Testis (tissue), 2 donors: ENCODE results near the gene SERPINB12.

Experiments used
- CTCF ChIP-seq, 3 experiments: fragments of 450-650 bp in 2 of 3; fragments of 200-600 bp in 1 of 3; sonication (generic) in 1 of 3; IDR thresholded peaks; one replicate each; pipeline ENCODE4 v1.5.1; 2016 to 2019; ENCODE audit warnings: antibody characterized with exemption in 3 of 3, mild to moderate bottlenecking in 2 of 3, moderate library complexity in 1 of 3
- POLR2A ChIP-seq: fragments of 450-650 bp; IDR thresholded peaks from one replicate; pipeline ENCODE4 v1.6.1; 2017; ENCODE audit warnings: antibody characterized with exemption, mild to moderate bottlenecking, moderate library complexity

- TF ChIP-seq CTCF (IDR thresholded peaks at IDR 0.05) = no peak
- TF ChIP-seq POLR2A = no peak
Observed at GRCh38 chr18:63544017-63544416, 1.8 kb downstream of the SERPINB12 start.
